Measurements from ENCODE around the gene CNPY1.

CNPY1 gene

DNA sequence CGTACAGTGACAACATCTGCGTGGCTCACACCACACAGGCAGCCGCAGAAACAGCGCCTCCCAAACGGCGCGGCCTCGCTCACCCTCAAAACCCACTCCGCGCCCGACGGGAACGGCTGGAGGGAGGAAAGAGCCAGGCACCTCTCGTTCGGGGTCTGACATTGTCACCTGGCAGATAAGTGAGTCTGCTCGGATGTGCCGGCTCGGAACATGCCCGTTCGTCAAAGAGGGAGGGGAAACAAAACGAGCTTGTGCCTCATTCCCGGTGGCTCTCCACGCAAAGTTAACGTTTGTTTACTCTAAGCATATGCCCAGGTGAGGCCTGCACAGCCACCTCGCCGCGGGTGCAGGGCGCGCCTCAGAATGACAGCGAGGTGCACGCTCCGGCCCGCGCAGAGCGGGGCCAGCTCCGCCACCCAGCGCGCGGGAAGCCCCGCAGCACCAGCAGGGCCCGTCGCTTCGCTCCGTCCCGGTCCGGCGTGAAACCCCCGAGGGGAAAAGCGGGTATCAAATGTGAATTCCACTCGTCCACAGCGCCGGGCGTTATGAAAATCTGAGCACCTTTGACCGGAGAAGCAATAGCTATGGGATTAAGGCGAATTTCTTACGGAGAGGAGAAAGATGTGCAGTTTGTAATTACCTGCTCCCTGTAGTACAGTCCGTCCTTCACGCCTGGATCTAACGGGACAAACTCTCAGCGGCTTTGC, 13.1 kb downstream of the CNPY1 start:
- H3K9me3 ChIP-seq (ENCODE audit: low read length) = no peaks in the 10 kb centered on the region
- no peaks in the 10 kb centered on the region for H3K36me3 ChIP-seq (ENCODE audit: insufficient read depth, low read length)
- no peaks in the 10 kb centered on the region for H4K20me1 ChIP-seq (ENCODE audit: insufficient read depth, low read length)
- H3K4me2 ChIP-seq (ENCODE audit: low read length) = no peak overlapping the region
- H2AFZ ChIP-seq (ENCODE audit: low read length) = no peak overlapping the region
- H3K27ac ChIP-seq (ENCODE audit: low read depth, low read length, poor library complexity, severe bottlenecking) = no peak overlapping the region
- no peak overlapping the region for H3K4me3 ChIP-seq (ENCODE audit: low read depth, low read length, poor library complexity, severe bottlenecking)
- H3K4me1 ChIP-seq (ENCODE audit: insufficient read depth, low read length, severe bottlenecking) = no peaks in the 10 kb centered on the region
- peaks cover 6% of the 10 kb centered on the region for H3K27me3 ChIP-seq (ENCODE audit: insufficient read depth, low read length)
- no peak overlapping the region for H3K9ac ChIP-seq (ENCODE audit: low read length)
- no peaks in the 10 kb centered on the region for H3K9me2 ChIP-seq (ENCODE audit: low read depth, low read length)
- TF ChIP-seq, protein P1, sequence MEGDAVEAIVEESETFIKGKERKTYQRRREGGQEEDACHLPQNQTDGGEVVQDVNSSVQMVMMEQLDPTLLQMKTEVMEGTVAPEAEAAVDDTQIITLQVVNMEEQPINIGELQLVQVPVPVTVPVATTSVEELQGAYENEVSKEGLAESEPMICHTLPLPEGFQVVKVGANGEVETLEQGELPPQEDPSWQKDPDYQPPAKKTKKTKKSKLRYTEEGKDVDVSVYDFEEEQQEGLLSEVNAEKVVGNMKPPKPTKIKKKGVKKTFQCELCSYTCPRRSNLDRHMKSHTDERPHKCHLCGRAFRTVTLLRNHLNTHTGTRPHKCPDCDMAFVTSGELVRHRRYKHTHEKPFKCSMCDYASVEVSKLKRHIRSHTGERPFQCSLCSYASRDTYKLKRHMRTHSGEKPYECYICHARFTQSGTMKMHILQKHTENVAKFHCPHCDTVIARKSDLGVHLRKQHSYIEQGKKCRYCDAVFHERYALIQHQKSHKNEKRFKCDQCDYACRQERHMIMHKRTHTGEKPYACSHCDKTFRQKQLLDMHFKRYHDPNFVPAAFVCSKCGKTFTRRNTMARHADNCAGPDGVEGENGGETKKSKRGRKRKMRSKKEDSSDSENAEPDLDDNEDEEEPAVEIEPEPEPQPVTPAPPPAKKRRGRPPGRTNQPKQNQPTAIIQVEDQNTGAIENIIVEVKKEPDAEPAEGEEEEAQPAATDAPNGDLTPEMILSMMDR (IDR thresholded peaks at IDR 0.05; ENCODE audit: low read length) = no peak
- TF ChIP-seq EZH2 (IDR thresholded peaks at IDR 0.05; ENCODE audit: borderline replicate concordance, low read length) = no peak
- H3K79me2 ChIP-seq (ENCODE audit: insufficient read depth, low read length) = no peaks in the 10 kb centered on the region
- H3F3A ChIP-seq (ENCODE audit: insufficient read depth, low read length) = no peaks in the 10 kb centered on the region

GRCh38 chr7:155532792-155533119, 13.6 kb downstream of the CNPY1 start:
- Histone ChIP-seq H3K79me2 (ENCODE audit: insufficient read depth, low read length) (no peaks in the 10 kb centered on the region), H3K4me2 (ENCODE audit: low read length) (no peak overlapping the region), H3F3A (ENCODE audit: insufficient read depth, low read length) (no peaks in the 10 kb centered on the region), H3K27ac (ENCODE audit: low read depth, low read length, poor library complexity, severe bottlenecking) (no peak overlapping the region), H3K27me3 (ENCODE audit: insufficient read depth, low read length) (peaks cover 6% of the 10 kb centered on the region), H4K20me1 (ENCODE audit: insufficient read depth, low read length) (no peaks in the 10 kb centered on the region), H3K9ac (ENCODE audit: low read length) (no peak overlapping the region), H2AFZ (ENCODE audit: low read length) (no peak overlapping the region), H3K9me2 (ENCODE audit: low read depth, low read length) (no peaks in the 10 kb centered on the region), H3K4me1 (ENCODE audit: insufficient read depth, low read length, severe bottlenecking) (no peaks in the 10 kb centered on the region), H3K36me3 (ENCODE audit: insufficient read depth, low read length) (no peaks in the 10 kb centered on the region), H3K9me3 (ENCODE audit: low read length) (no peaks in the 10 kb centered on the region), H3K4me3 (ENCODE audit: low read depth, low read length, poor library complexity, severe bottlenecking) (no peak overlapping the region)
- TF ChIP-seq EZH2 (IDR thresholded peaks at IDR 0.05; ENCODE audit: borderline replicate concordance, low read length) = no peak
- TF ChIP-seq, protein P1 (IDR thresholded peaks at IDR 0.05; ENCODE audit: low read length) = no peak

- Histone ChIP-seq H3K4me2 (ENCODE audit: low read length) (no peak overlapping the region), H3K36me3 (ENCODE audit: insufficient read depth, low read length) (no peaks in the 10 kb centered on the region), H3K27ac (ENCODE audit: low read depth, low read length, poor library complexity, severe bottlenecking) (no peak overlapping the region), H3K4me3 (ENCODE audit: low read depth, low read length, poor library complexity, severe bottlenecking) (no peak overlapping the region), H3K9me3 (ENCODE audit: low read length) (no peaks in the 10 kb centered on the region), H3K4me1 (ENCODE audit: insufficient read depth, low read length, severe bottlenecking) (no peaks in the 10 kb centered on the region), H3F3A (ENCODE audit: insufficient read depth, low read length) (no peaks in the 10 kb centered on the region), H3K9me2 (ENCODE audit: low read depth, low read length) (no peaks in the 10 kb centered on the region), H2AFZ (ENCODE audit: low read length) (no peak overlapping the region), H3K79me2 (ENCODE audit: insufficient read depth, low read length) (no peaks in the 10 kb centered on the region), H3K9ac (ENCODE audit: low read length) (no peak overlapping the region), H3K27me3 (ENCODE audit: insufficient read depth, low read length) (peaks cover 6% of the 10 kb centered on the region), H4K20me1 (ENCODE audit: insufficient read depth, low read length) (no peaks in the 10 kb centered on the region)
- TF ChIP-seq, protein P1 (IDR thresholded peaks at IDR 0.05; ENCODE audit: low read length) = no peak
- TF ChIP-seq EZH2 (IDR thresholded peaks at IDR 0.05; ENCODE audit: borderline replicate concordance, low read length) = no peak
These were observed 14.7 kb downstream of the CNPY1 start for GRCh38 chr7:155531681-155532080.

All from OCI-LY1 (cell line).